ENCODE results near the gene ITGB1BP1.
"Not testable (repeated sequence)": the region's sequence is repeated elsewhere in the genome, so short reads cannot be mapped to it uniquely, and the experiment has no call there.

The ITGB1BP1 gene

GRCh38 chr2:9398881-9399780, 24.2 kb downstream of the ITGB1BP1 start:
- no peak for DNase-seq

- DNase-seq = not testable (repeated sequence)
These were observed 25.1 kb downstream of the ITGB1BP1 start for GRCh38 chr2:9398251-9398650.

- DNase-seq = no peak
These were observed 26.1 kb downstream of the ITGB1BP1 start for GRCh38 chr2:9397201-9397600.

GRCh38 chr2:9394816-9395215, 28.5 kb downstream of the ITGB1BP1 start:
- no peak for DNase-seq

- DNase-seq = no peak
These were observed 30.2 kb downstream of the ITGB1BP1 start for GRCh38 chr2:9392898-9393765.

- no peak for DNase-seq
These were observed 31.2 kb downstream of the ITGB1BP1 start for GRCh38 chr2:9391961-9392720.

- DNase-seq = no peak
These were observed 32.3 kb downstream of the ITGB1BP1 start for GRCh38 chr2:9390991-9391390.

GRCh38 chr2:9390151-9390850, 33.0 kb downstream of the ITGB1BP1 start:
- DNase-seq = no peak

GRCh38 chr2:9388950-9389911, 34.1 kb downstream of the ITGB1BP1 start:
- peak; percentile 8 for DNase-seq

GRCh38 chr2:9388199-9388681, 35.1 kb downstream of the ITGB1BP1 start:
- no peak for DNase-seq

- no peak for DNase-seq
These were observed 37.5 kb downstream of the ITGB1BP1 start for GRCh38 chr2:9385841-9386240.

- no peak for DNase-seq
These were observed 38.8 kb downstream of the ITGB1BP1 start for GRCh38 chr2:9384521-9384920.

- no peak for DNase-seq
These were observed 40.6 kb downstream of the ITGB1BP1 start for GRCh38 chr2:9382604-9383235.

- no peak for DNase-seq
These were observed 42.4 kb downstream of the ITGB1BP1 start for GRCh38 chr2:9380702-9381628.

- no peak for DNase-seq
These were observed 44.0 kb downstream of the ITGB1BP1 start for GRCh38 chr2:9379391-9379755.

GRCh38 chr2:9378433-9379390, 44.6 kb downstream of the ITGB1BP1 start:
- DNase-seq = no peak

- DNase-seq = no peak
These were observed 45.7 kb downstream of the ITGB1BP1 start for GRCh38 chr2:9377461-9378097.

Data from activated CD4-positive, alpha-beta T cell treated with anti-CD3 and anti-CD28 coated beads, Interleukin-10, Interleukin-2, amounts not matched to agents 100 ng/mL and 50 ng/mL, durations not matched to agents 16 hours and 8 hours (primary cell).